Measurements from ENCODE around the gene CORO7.
"Not testable (repeated sequence)": the region's sequence is repeated elsewhere in the genome, so short reads cannot be mapped to it uniquely, and the experiment has no call there.

CORO7 gene

DNA sequence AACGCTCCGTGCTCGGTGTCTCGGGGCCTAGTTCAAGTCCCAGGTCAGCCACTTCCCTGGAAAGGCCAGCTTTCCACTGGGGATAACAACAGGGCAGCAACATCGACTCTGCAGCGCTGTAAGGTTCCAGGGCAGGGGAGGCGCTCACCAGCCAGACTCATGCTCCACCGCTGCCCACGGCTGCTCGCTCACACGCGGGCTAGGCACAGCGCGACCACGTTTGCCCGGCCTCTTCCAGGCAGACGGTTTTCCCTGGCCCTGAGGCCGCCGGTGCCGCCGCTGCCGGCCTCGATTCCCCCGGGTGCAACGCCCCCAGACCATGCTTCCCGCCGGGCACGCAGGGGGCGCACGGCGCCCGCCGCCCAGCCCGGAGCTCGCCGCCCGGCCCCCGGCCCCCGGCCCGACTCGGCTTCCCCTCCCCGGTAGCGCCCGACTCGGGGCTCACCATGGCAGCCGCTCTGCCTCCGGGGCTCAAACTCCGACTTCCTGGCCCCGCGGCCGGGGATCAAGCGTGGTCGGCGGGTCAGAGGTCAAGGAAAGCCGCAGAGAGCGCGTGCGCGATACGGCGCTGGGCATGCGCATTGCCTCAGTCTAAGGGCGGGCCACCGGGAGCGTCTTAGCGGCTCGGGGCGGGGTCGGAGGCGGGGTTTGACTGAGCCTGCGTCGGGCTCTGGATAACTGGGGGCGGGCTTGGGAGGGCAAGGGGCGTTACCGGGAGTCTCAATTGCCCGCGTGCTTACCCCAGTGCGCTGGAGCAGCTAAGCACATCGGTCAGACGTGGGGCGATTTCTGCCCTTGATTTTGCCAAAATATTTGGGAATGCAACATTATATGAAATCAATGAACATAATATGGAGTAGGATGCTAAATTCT, 65.4 kb downstream of the CORO7 start, which contains the start of gene PAM16:
PAM16 (minus strand) TSS at position 535 of the 873 bp plus-strand sequence; CDS start at position 448, 87 bp downstream.
- Histone ChIP-seq H3K9me3 (ENCODE audit: control insufficient read depth, insufficient read depth, low read length) (no peaks in the 10 kb centered on the region), H3K4me1 (ENCODE audit: control insufficient read depth, insufficient read depth, low read length) (no peaks in the 10 kb centered on the region), H3K27me3 (ENCODE audit: control insufficient read depth, insufficient read depth, low read length) (no peaks in the 10 kb centered on the region), H3K36me3 (ENCODE audit: control insufficient read depth, insufficient read depth, low read length) (peaks cover 10% of the 10 kb centered on the region), H3K9ac (ENCODE audit: low read depth, low read length) (peak within 1 kb of the TSS; percentile 94), H3K4me3 (ENCODE audit: low read depth, low read length) (peak within 1 kb of the TSS; percentile 100)

DNA sequence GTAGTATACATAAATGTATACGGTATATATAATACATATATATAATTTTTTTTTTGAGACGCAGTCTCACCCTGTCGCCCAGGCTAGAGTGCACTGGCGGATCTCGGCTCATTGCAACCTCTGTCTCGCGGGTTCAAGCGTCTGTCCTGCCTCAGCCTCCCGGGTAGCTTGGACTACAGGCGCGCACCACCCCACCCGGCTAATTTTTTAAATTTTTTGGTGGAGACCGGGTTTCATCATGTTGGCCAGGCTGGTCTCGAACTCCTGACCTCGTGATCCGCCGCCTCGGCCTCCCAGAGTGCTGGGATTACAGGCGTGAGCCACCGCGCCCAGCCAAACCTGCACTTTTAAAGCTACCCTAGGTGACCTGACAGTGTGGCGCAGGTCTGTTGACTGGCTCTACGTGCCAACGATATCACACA, 66.0 kb downstream of the CORO7 start:
- Histone ChIP-seq H3K9ac (ENCODE audit: low read depth, low read length) (peak overlapping the region; percentile 94), H3K4me1 (ENCODE audit: control insufficient read depth, insufficient read depth, low read length) (no peaks in the 10 kb centered on the region), H3K27me3 (ENCODE audit: control insufficient read depth, insufficient read depth, low read length) (no peaks in the 10 kb centered on the region), H3K36me3 (ENCODE audit: control insufficient read depth, insufficient read depth, low read length) (peaks cover 11% of the 10 kb centered on the region), H3K4me3 (ENCODE audit: low read depth, low read length) (peak overlapping the region; percentile 100), H3K9me3 (ENCODE audit: control insufficient read depth, insufficient read depth, low read length) (no peaks in the 10 kb centered on the region)

DNA sequence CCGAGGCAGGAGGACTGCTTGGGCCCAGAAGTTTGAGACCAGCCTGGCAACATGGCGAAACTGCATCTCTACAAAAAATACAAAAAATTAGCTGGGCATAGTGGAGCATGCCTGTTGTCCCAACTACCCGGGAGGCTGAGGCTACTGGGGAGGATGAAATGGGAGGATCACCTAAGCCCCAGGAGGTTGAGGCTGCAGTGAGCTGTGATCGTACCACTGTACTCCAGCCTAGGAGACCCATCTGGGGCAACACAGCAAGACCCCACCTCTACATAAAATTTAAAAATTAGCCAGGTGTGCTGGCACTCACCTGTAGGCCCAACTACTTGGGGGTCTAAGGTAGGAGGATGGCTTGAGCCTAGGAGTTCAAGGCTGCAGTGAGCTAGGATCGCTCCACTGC, 67.1 kb downstream of the CORO7 start:
- no peaks in the 10 kb centered on the region for H3K9me3 ChIP-seq (ENCODE audit: control insufficient read depth, insufficient read depth, low read length)
- H3K4me1 ChIP-seq (ENCODE audit: control insufficient read depth, insufficient read depth, low read length), result no peaks in the 10 kb centered on the region
- no peak overlapping the region for H3K4me3 ChIP-seq (ENCODE audit: low read depth, low read length)
- no peak overlapping the region for H3K9ac ChIP-seq (ENCODE audit: low read depth, low read length)
- no peaks in the 10 kb centered on the region for H3K27me3 ChIP-seq (ENCODE audit: control insufficient read depth, insufficient read depth, low read length)
- peaks cover 14% of the 10 kb centered on the region for H3K36me3 ChIP-seq (ENCODE audit: control insufficient read depth, insufficient read depth, low read length)

- Histone ChIP-seq H3K9ac (ENCODE audit: low read depth, low read length) (no peak overlapping the region), H3K27me3 (ENCODE audit: control insufficient read depth, insufficient read depth, low read length) (no peaks in the 10 kb centered on the region), H3K9me3 (ENCODE audit: control insufficient read depth, insufficient read depth, low read length) (no peaks in the 10 kb centered on the region), H3K4me3 (ENCODE audit: low read depth, low read length) (no peak overlapping the region), H3K4me1 (ENCODE audit: control insufficient read depth, insufficient read depth, low read length) (no peaks in the 10 kb centered on the region), H3K36me3 (ENCODE audit: control insufficient read depth, insufficient read depth, low read length) (peaks cover 14% of the 10 kb centered on the region)
These were observed 68.5 kb downstream of the CORO7 start for GRCh38 chr16:4347765-4348509.

DNA sequence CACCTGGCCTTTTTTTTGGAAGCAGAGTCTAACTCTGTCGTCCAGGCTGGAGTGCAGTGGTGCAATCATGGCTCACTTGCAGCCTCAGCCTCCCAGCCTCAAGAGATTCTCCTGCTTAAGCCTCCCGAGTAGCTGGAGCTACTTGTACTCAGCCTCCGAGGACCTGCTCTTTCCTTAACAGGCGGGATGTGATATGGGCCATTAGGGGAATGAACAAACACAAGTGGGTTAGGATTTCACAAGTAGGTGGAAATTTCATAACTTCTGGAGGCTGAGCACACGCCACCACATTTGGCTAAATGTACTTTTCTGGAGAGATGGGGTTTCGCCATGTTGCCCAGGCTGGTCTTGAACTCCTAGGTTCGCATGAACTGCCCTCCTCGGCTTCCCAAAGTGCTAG, 69.4 kb downstream of the CORO7 start:
- Histone ChIP-seq H3K9me3 (ENCODE audit: control insufficient read depth, insufficient read depth, low read length) (no peaks in the 10 kb centered on the region), H3K4me3 (ENCODE audit: low read depth, low read length) (no peak overlapping the region), H3K36me3 (ENCODE audit: control insufficient read depth, insufficient read depth, low read length) (peaks cover 14% of the 10 kb centered on the region), H3K4me1 (ENCODE audit: control insufficient read depth, insufficient read depth, low read length) (no peaks in the 10 kb centered on the region), H3K9ac (ENCODE audit: low read depth, low read length) (no peak overlapping the region), H3K27me3 (ENCODE audit: control insufficient read depth, insufficient read depth, low read length) (no peaks in the 10 kb centered on the region)

- Histone ChIP-seq H3K4me3 (ENCODE audit: low read depth, low read length) (no peak overlapping the region), H3K36me3 (ENCODE audit: control insufficient read depth, insufficient read depth, low read length) (peaks cover 19% of the 10 kb centered on the region), H3K9ac (ENCODE audit: low read depth, low read length) (no peak overlapping the region), H3K27me3 (ENCODE audit: control insufficient read depth, insufficient read depth, low read length) (no peaks in the 10 kb centered on the region), H3K9me3 (ENCODE audit: control insufficient read depth, insufficient read depth, low read length) (no peaks in the 10 kb centered on the region), H3K4me1 (ENCODE audit: control insufficient read depth, insufficient read depth, low read length) (no peaks in the 10 kb centered on the region)
These were observed 70.3 kb downstream of the CORO7 start for GRCh38 chr16:4345836-4346781.

GRCh38 chr16:4344983-4345835, 71.2 kb downstream of the CORO7 start:
- no peaks in the 10 kb centered on the region for H3K9me3 ChIP-seq (ENCODE audit: control insufficient read depth, insufficient read depth, low read length)
- no peak overlapping the region for H3K9ac ChIP-seq (ENCODE audit: low read depth, low read length)
- H3K36me3 ChIP-seq (ENCODE audit: control insufficient read depth, insufficient read depth, low read length), result peaks cover 22% of the 10 kb centered on the region

GRCh38 chr16:4344300-4344982, 72.0 kb downstream of the CORO7 start:
- H3K27me3 ChIP-seq (ENCODE audit: control insufficient read depth, insufficient read depth, low read length); H3K4me3 ChIP-seq (ENCODE audit: low read depth, low read length); H3K4me1 ChIP-seq (ENCODE audit: control insufficient read depth, insufficient read depth, low read length); H3K9ac ChIP-seq (ENCODE audit: low read depth, low read length); H3K9me3 ChIP-seq (ENCODE audit: control insufficient read depth, insufficient read depth, low read length): not testable (repeated sequence)
- peaks cover 22% of the 10 kb centered on the region for H3K36me3 ChIP-seq (ENCODE audit: control insufficient read depth, insufficient read depth, low read length)

More at GRCh38 chr16:4344983-4345835, 71.2 kb downstream of the CORO7 start:
- Histone ChIP-seq H3K4me1 (ENCODE audit: control insufficient read depth, insufficient read depth, low read length) (no peaks in the 10 kb centered on the region), H3K27me3 (ENCODE audit: control insufficient read depth, insufficient read depth, low read length) (no peaks in the 10 kb centered on the region), H3K4me3 (ENCODE audit: low read depth, low read length) (no peak overlapping the region)

DNA sequence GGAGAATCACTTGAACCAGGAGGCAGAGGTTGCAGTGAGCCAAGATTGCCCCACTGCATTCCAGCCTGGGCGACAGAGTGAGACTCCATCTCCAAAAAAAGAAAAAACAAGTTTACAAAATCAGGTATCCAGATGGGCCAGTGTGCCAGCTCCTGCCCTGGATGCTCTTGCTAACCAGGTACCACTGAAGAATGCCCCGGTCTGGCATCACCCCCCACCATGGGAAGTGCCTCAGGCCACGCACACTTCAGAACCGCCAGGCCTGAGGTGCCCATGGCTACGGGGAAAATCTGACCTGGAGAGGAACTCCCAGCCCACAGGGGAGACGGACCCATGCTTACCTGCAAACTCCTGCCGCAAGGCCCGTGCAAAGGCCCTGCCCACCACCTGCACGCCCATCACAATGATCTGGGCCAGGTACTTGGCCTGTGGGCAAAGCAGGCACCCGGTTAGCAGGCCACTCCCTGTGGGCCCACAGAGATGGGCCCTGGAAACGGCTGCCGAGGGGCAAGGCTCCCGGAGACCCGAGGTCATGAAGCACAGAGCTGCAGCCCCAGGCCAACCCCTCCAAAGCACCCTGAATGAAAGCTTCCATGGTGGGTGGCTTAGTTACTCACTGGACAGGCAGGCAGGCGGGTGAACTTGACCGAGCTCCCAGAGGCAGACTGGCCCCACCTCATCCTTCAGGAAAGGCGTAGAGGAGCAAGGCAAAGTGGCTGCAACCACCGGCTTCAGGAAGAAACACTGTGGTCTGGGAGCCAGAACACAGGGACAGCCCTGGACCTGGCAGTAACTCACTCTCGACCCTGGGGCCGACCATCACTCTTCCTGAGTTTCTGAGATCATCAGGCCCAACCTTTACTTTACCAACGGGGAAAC, 73.3 kb downstream of the CORO7 start:
- Histone ChIP-seq H3K4me1 (ENCODE audit: control insufficient read depth, insufficient read depth, low read length) (no peaks in the 10 kb centered on the region), H3K9ac (ENCODE audit: low read depth, low read length) (no peak overlapping the region), H3K27me3 (ENCODE audit: control insufficient read depth, insufficient read depth, low read length) (no peaks in the 10 kb centered on the region), H3K4me3 (ENCODE audit: low read depth, low read length) (no peak overlapping the region), H3K36me3 (ENCODE audit: control insufficient read depth, insufficient read depth, low read length) (peaks cover 29% of the 10 kb centered on the region), H3K9me3 (ENCODE audit: control insufficient read depth, insufficient read depth, low read length) (no peaks in the 10 kb centered on the region)

DNA sequence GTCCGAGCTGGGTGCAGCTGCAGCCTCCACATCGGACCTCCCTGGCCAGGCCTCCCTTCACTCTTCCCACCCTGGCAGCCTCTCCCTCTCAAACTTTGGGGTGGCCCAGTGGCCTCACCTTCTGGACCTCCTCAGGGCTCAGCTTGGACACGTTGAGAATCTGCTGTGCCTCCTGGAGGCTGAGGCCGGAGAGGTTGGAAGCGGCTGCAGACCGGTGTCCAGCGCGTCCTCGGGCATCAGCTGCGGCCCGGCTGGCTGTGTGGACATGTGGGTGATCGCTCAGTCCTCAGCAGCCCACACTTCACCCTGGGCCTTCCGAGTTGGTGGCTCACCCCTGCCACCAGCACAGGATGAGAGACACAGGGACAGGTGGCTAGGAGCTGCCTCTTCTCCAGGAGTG, 75.1 kb downstream of the CORO7 start:
- H3K27me3 ChIP-seq (ENCODE audit: control insufficient read depth, insufficient read depth, low read length), result no peaks in the 10 kb centered on the region
- no peaks in the 10 kb centered on the region for H3K4me1 ChIP-seq (ENCODE audit: control insufficient read depth, insufficient read depth, low read length)
- H3K9me3 ChIP-seq (ENCODE audit: control insufficient read depth, insufficient read depth, low read length), result no peaks in the 10 kb centered on the region
- H3K36me3 ChIP-seq (ENCODE audit: control insufficient read depth, insufficient read depth, low read length), result peaks cover 33% of the 10 kb centered on the region
- H3K9ac ChIP-seq (ENCODE audit: low read depth, low read length), result no peak overlapping the region
- no peak overlapping the region for H3K4me3 ChIP-seq (ENCODE audit: low read depth, low read length)
